IMR-90 (cell line): ENCODE results near the gene CDKN2D. TPM values are rescaled to one million over a fixed set of nuclear protein-coding genes. Genes with fewer than 3 reads are reported as not detected.

Source experiments
- ATAC-seq: fragments of 200-7000 bp; cut with Tn5 transposase; 2 replicates; pipeline ENCODE4 v1.9.1; 2020; ENCODE audit warnings: low read depth, mild to moderate bottlenecking, moderate library complexity
- BruUV-seq: library from RNA; stranded (reverse); fragments of 400-500 nt; replicated peaks from 2 replicates; lab custom pipeline; 2021; lab: Mats Ljungman, UMichigan
- CTCF ChIA-PET: fragments of 300-600 bp; formaldehyde crosslinking; extraction: SDS; loops from one replicate; lab custom pipeline; 2021; ENCODE audit warnings: antibody characterized with exemption; lab: Yijun Ruan, JAX
- POLR2A ChIA-PET: fragments of 300-600 bp; sonication (Branson Sonifier 250); formaldehyde crosslinking; loops from one replicate; lab custom pipeline; 2022; ENCODE audit warnings: antibody characterized with exemption; ENCODE audit not compliant: unreplicated experiment; lab: Charles Lee
- DNase-seq: peaks from one replicate; pipeline ENCODE4 v3.0.0; 2013
- H2AFZ ChIP-seq: replicated peaks from 2 replicates; pipeline ENCODE3; 2013; ENCODE audit warnings: low read length, mild to moderate bottlenecking; ENCODE audit not compliant: poor library complexity
- H2AK5ac ChIP-seq: 2 replicates; pipeline ENCODE4 v1.6.1; 2013; ENCODE audit warnings: low read depth, low read length, inconsistent platforms
- H2AK9ac ChIP-seq: replicated peaks from 2 replicates; pipeline ENCODE3; 2013; ENCODE audit warnings: mild to moderate bottlenecking, low read depth, low read length, moderate library complexity; ENCODE audit not compliant: poor library complexity
- H2BK120ac ChIP-seq: 2 replicates; pipeline ENCODE4 v1.6.1; 2013; ENCODE audit warnings: low read depth, low read length, inconsistent platforms
- H2BK15ac ChIP-seq: 3 replicates; pipeline ENCODE4 v1.6.1; 2013; ENCODE audit warnings: low read depth, low read length, inconsistent platforms
- H2BK20ac ChIP-seq: 2 replicates; pipeline ENCODE4 v1.6.1; 2013; ENCODE audit warnings: low read depth, mild to moderate bottlenecking, inconsistent platforms, low read length, moderate library complexity
- H2BK5ac ChIP-seq: 2 replicates; pipeline ENCODE4 v1.6.1; 2013; ENCODE audit warnings: mild to moderate bottlenecking, low read depth, low read length, inconsistent platforms; ENCODE audit not compliant: poor library complexity, severe bottlenecking
- H3K14ac ChIP-seq: replicated peaks from 2 replicates; pipeline ENCODE4 v1.6.1; 2013; ENCODE audit warnings: low read depth, low read length, inconsistent platforms
- H3K18ac ChIP-seq: 2 replicates; pipeline ENCODE4 v1.6.1; 2013; ENCODE audit warnings: low read depth, low read length, control low read depth
- H3K23ac ChIP-seq: 2 replicates; pipeline ENCODE4 v1.6.1; 2013; ENCODE audit warnings: low read depth, low read length, inconsistent platforms
- H3K27ac ChIP-seq: 2 replicates; pipeline ENCODE4 v1.5.1; 2013; ENCODE audit warnings: mild to moderate bottlenecking, control low read depth, low read length; ENCODE audit not compliant: insufficient read depth
- H3K27me3 ChIP-seq: 2 replicates; pipeline ENCODE4 v1.6.1; 2013; ENCODE audit warnings: low read length; ENCODE audit not compliant: control insufficient read depth, insufficient read depth
- H3K36me3 ChIP-seq: 2 replicates; pipeline ENCODE4 v1.6.1; 2013; ENCODE audit warnings: low read length, mixed read lengths; ENCODE audit not compliant: control insufficient read depth, insufficient read depth
- H3K4ac ChIP-seq: 2 replicates; pipeline ENCODE4 v1.6.1; 2013; ENCODE audit warnings: low read depth, low read length, inconsistent platforms
- H3K4me1 ChIP-seq: 2 replicates; pipeline ENCODE4 v1.6.1; 2013; ENCODE audit warnings: low read length, mixed read lengths; ENCODE audit not compliant: control insufficient read depth, insufficient read depth
- H3K4me2 ChIP-seq: 2 replicates; pipeline ENCODE4 v1.6.1; 2013; ENCODE audit warnings: low read depth, mild to moderate bottlenecking, control low read depth, low read length, moderate library complexity
- H3K4me3 ChIP-seq: 2 replicates; pipeline ENCODE4 v1.5.1; 2013; ENCODE audit warnings: low read depth, mild to moderate bottlenecking, control low read depth, low read length, moderate library complexity; ENCODE audit not compliant: insufficient read depth
- H3K56ac ChIP-seq: 2 replicates; pipeline ENCODE4 v1.6.1; 2013; ENCODE audit warnings: low read length, inconsistent platforms; ENCODE audit not compliant: insufficient read depth; ENCODE audit errors: extremely low read depth
- H3K79me1 ChIP-seq, 2 experiments: 2 replicates each; pipeline ENCODE4 v1.6.1; 2013; ENCODE audit warnings: low read length in 2 of 2, inconsistent platforms in 1 of 2, low read depth in 1 of 2
- H3K9ac ChIP-seq: 2 replicates; pipeline ENCODE4 v1.6.1; 2013; ENCODE audit warnings: low read depth, low read length, control low read depth
- H3K9me1 ChIP-seq: 2 replicates; pipeline ENCODE4 v1.6.1; 2013; ENCODE audit warnings: low read length, inconsistent platforms; ENCODE audit not compliant: insufficient read depth
- H3K9me3 ChIP-seq: 2 replicates; pipeline ENCODE4 v1.6.1; 2013; ENCODE audit warnings: low read length; ENCODE audit not compliant: control insufficient read depth, insufficient read depth
- H4K20me1 ChIP-seq: 2 replicates; pipeline ENCODE4 v1.6.1; 2013; ENCODE audit warnings: low read length, inconsistent platforms; ENCODE audit not compliant: insufficient read depth
- H4K5ac ChIP-seq: 2 replicates; pipeline ENCODE4 v1.6.1; 2013; ENCODE audit warnings: mild to moderate bottlenecking, low read depth, low read length, control low read depth
- H4K8ac ChIP-seq, 2 experiments: 2 replicates each; pipeline ENCODE4 v1.6.1; 2013; ENCODE audit warnings: low read depth in 2 of 2, low read length in 2 of 2, control low read depth in 1 of 2, inconsistent platforms in 1 of 2
- H4K91ac ChIP-seq: 2 replicates; pipeline ENCODE4 v1.6.1; 2013; ENCODE audit warnings: low read depth, low read length, inconsistent platforms; ENCODE audit not compliant: insufficient read depth
- BHLHE40 ChIP-seq: fragments of 150-350 bp; IDR thresholded peaks from 2 replicates; pipeline ENCODE4 v1.6.1; 2016; ENCODE audit warnings: mild to moderate bottlenecking, low read depth, low read length
- CEBPB ChIP-seq: IDR thresholded peaks from 2 replicates; pipeline ENCODE4 v1.6.1; 2012; ENCODE audit warnings: low read depth, low read length, improper control_type of control experiment
- FOS ChIP-seq: fragments of 150-350 bp; IDR thresholded peaks from 2 replicates; pipeline ENCODE4 v1.6.1; 2016; ENCODE audit warnings: low read depth, low read length
- MAFK ChIP-seq: IDR thresholded peaks from 2 replicates; pipeline ENCODE4 v1.6.1; 2012; ENCODE audit warnings: low read depth, low read length, improper control_type of control experiment
- MAZ ChIP-seq: IDR thresholded peaks from 2 replicates; pipeline ENCODE4 v1.6.1; 2012; ENCODE audit warnings: low read depth, mild to moderate bottlenecking, low read length, improper control_type of control experiment, moderate library complexity, borderline replicate concordance
- MXI1 ChIP-seq: IDR thresholded peaks from 2 replicates; pipeline ENCODE4 v1.6.1; 2012; ENCODE audit warnings: low read depth, mild to moderate bottlenecking, low read length, moderate library complexity, borderline replicate concordance
- NFE2L2 ChIP-seq: fragments of 150-350 bp; IDR thresholded peaks from 2 replicates; pipeline ENCODE4 v1.6.1; 2016; ENCODE audit warnings: low read depth, mild to moderate bottlenecking, low read length
- POLR2A ChIP-seq: IDR thresholded peaks from 2 replicates; pipeline ENCODE4 v1.6.1; 2012; ENCODE audit warnings: mild to moderate bottlenecking, low read depth, low read length
- RAD21 ChIP-seq: IDR thresholded peaks from 2 replicates; pipeline ENCODE4 v1.6.1; 2012; ENCODE audit warnings: low read length, improper control_type of control experiment
- RCOR1 ChIP-seq: IDR thresholded peaks from 2 replicates; pipeline ENCODE4 v1.6.1; 2012; ENCODE audit warnings: mild to moderate bottlenecking, low read length, improper control_type of control experiment; ENCODE audit not compliant: insufficient replicate concordance
- RFX5 ChIP-seq: IDR thresholded peaks from 2 replicates; pipeline ENCODE4 v1.8.0; 2012; ENCODE audit warnings: low read depth, mild to moderate bottlenecking, low read length, moderate library complexity
- SMC3 ChIP-seq: fragments of 150-350 bp; IDR thresholded peaks from 2 replicates; pipeline ENCODE4 v1.6.1; 2016; ENCODE audit warnings: low read depth, mild to moderate bottlenecking, antibody characterized with exemption, low read length, moderate library complexity
- WGBS, 2 experiments: methylation state at CpG; one replicate each; pipeline versions ENCODE4 v1.1.5 to v1.1.7; 2013; ENCODE audit warnings: missing lambda C conversion rate in 2 of 2; ENCODE audit not compliant: insufficient read length in 1 of 2; ENCODE audit errors: extremely low coverage in 2 of 2; 5-methylcytosine and 5-hydroxymethylcytosine counted together
- dilution Hi-C: fragments of 300-500 bp; cut with HindIII; formaldehyde crosslinking; loops from one replicate; pipeline ENCODE4 v1.14.3; 2018; ENCODE audit warnings: low sequenced_read_pairs; ENCODE audit not compliant: unreplicated experiment
- in situ Hi-C: fragments of 300-500 bp; cut with MboI; formaldehyde crosslinking; loops from 3 replicates; pipeline ENCODE4 v1.14.3; 2019; ENCODE audit warnings: low sequenced_read_pairs, inconsistent platforms, mixed read lengths
- intact Hi-C: fragments of 100-400 bp; cut with micrococcal nuclease; formaldehyde crosslinking; loops from 2 replicates; pipeline ENCODE4 v1.10.0; 2022
- polyA plus RNA-seq, 3 experiments: library from polyadenylated mRNA; depleted of rRNA; stranded (reverse); fragments of >200 nt; gene quantifications; 2 replicates each; pipeline ENCODE4 v1.2.3, GENCODE V29; 2012; ENCODE audit warnings: low replicate concordance in 1 of 3
- total RNA-seq: library from RNA; depleted of rRNA; stranded (reverse); fragments of >200 nt; gene quantifications from 2 replicates; pipeline ENCODE4 v1.2.3, GENCODE V29; 2012
- TF ChIP-seq, protein P1 (sequence below): fragments of 150-350 bp; IDR thresholded peaks from 2 replicates; pipeline ENCODE4 v1.6.1; 2017; ENCODE audit warnings: mild to moderate bottlenecking, antibody characterized with exemption, low read length, low read depth
- TF ChIP-seq, protein P2 (sequence below): fragments of 150-350 bp; IDR thresholded peaks from 2 replicates; pipeline ENCODE4 v1.6.1; 2016; ENCODE audit warnings: low read depth, mild to moderate bottlenecking, low read length, moderate library complexity, borderline replicate concordance

CDKN2D gene
- total and polyA plus RNA-seq, 2 of the 4 experiments (the other 2 are of a cell fraction) = 3.6 to 8.5 TPM

DNA sequence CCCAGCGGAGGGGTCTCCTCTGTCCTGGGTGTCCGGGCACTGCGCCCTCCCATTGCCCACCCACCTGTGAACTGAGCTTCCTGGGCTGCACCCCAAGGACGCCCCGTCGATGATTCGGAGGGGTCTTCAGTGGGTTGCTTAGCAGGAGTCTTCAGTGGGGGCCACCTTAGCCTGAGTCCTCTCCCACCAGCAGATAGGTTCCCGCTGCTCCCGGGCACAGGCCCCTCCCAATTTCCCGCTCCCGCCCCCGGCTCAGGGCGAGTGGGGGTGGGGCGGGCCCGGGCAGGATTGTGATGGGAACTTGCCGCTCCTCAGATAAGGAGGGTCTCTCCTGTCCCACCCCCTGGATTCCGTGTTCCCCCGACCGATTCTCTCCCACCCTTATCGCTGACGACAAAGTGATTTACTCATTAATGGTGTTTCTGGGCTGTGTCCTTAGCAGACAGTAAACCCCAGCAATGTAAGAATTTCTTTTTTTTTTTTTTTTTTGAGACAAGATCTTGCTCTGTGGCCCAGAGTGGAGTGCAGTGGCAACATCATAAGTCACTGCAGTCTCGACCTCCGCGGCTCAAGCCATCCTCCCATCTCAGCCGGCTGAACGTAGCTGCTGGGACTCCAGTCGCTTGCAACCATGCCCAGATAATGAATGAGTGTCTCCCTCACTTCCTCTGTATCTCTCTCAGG is 50.9 kb downstream of the CDKN2D start:
- H2BK20ac ChIP-seq = no peak overlapping the region
- H3K4ac ChIP-seq = peak overlapping the region; percentile 18; the same call in 1 of the 2 replicates
- H3K27ac ChIP-seq = no peak overlapping the region
- no peaks in the 10 kb centered on the region for H3K36me3 ChIP-seq
- BruUV-seq = no TSS peak
- no peak overlapping the region for H4K91ac ChIP-seq
- peaks cover 4% of the 10 kb centered on the region for H3K4me1 ChIP-seq
- H3K23ac ChIP-seq = peak overlapping the region; percentile 52
- H4K20me1 ChIP-seq = no peaks in the 10 kb centered on the region
- no peak overlapping the region for H3K14ac ChIP-seq
- dilution Hi-C loops (no loop called here), intact Hi-C loops (no loop called here), in situ Hi-C loops (no loop called here)
- no CpG with 5 or more reads among the region's 27 CpGs for WGBS, 2 experiments
- no peak overlapping the region for H2BK5ac ChIP-seq
- H2AK5ac ChIP-seq = 0 out of 2 replicates have a peak overlapping the region, but pooled peaks have one; percentile 14
- peak overlapping the region; percentile 86 for H3K4me2 ChIP-seq
- ATAC-seq = peak; percentile 63
- peak overlapping the region; percentile 5 for H2AK9ac ChIP-seq
- CTCF ChIA-PET = interaction anchor here (0.6 to 1.7 kb wide), 3 partner anchors 12 to 24 kb away, joined by 3 to 4 read pairs (median 4); no protein-coding TSS in a partner anchor
- H2AFZ ChIP-seq = peak overlapping the region; percentile 91
- no peak overlapping the region for H3K56ac ChIP-seq
- no peak overlapping the region for H3K18ac ChIP-seq
- no peaks in the 10 kb centered on the region for H3K9me1 ChIP-seq
- no peaks in the 10 kb centered on the region for H3K79me1 ChIP-seq
- no peak overlapping the region for H2BK15ac ChIP-seq
- peak overlapping the region; percentile 48 for H3K4me3 ChIP-seq
- H3K27me3 ChIP-seq = peaks cover 53% of the 10 kb centered on the region
- no peak overlapping the region for H2BK120ac ChIP-seq
- no peak overlapping the region for H4K5ac ChIP-seq
- H3K9ac ChIP-seq = no peak overlapping the region; the same call in 1 of the 2 replicates
- peak; percentile 15 for DNase-seq
- TF ChIP-seq RFX5 (no peak), POLR2A (no peak), RCOR1 (no peak), MAZ (no peak), NFE2L2 (no peak), CEBPB (no peak), RAD21 (no peak), BHLHE40 (no peak), MXI1 (no peak), FOS (no peak), MAFK (no peak), SMC3 (no peak)
- TF ChIP-seq, protein P1, sequence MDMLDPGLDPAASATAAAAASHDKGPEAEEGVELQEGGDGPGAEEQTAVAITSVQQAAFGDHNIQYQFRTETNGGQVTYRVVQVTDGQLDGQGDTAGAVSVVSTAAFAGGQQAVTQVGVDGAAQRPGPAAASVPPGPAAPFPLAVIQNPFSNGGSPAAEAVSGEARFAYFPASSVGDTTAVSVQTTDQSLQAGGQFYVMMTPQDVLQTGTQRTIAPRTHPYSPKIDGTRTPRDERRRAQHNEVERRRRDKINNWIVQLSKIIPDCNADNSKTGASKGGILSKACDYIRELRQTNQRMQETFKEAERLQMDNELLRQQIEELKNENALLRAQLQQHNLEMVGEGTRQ = no peak
- TF ChIP-seq, protein P2, sequence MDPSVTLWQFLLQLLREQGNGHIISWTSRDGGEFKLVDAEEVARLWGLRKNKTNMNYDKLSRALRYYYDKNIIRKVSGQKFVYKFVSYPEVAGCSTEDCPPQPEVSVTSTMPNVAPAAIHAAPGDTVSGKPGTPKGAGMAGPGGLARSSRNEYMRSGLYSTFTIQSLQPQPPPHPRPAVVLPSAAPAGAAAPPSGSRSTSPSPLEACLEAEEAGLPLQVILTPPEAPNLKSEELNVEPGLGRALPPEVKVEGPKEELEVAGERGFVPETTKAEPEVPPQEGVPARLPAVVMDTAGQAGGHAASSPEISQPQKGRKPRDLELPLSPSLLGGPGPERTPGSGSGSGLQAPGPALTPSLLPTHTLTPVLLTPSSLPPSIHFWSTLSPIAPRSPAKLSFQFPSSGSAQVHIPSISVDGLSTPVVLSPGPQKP = no peak
- peak overlapping the region; percentile 24 to 37; a peak in 1 of 4 replicates for H4K8ac ChIP-seq
- POLR2A ChIA-PET = no interaction called here
- H3K9me3 ChIP-seq = no peaks in the 10 kb centered on the region
